ENCODE measurements around the gene GPR63.

GPR63 gene

DNA sequence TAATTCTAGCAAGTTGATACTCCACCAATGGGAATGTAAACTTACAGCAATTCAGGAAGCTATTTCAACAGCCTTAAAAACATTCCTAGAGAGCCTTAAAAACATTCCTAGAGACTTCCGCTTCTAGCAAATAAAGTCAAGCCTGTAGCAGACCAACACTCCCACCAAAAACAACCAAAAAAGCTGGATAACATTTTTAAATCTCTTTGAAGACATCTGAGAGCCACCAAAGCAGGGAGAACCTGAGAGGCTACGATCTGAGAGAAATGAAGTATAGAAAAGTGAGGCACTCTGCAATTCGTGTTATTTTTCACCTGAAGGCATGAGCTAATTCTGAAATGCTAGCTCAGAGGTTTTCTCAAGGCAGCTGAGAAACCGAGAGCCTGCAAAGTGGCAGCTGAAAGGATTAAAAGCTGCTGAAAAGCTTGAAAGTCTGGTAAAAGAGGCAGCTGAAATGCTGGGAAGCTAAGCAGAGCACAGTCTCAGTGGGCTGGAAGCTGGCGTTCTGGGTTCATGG is 20.9 kb downstream of the GPR63 start:
- Histone ChIP-seq H3K9ac (ENCODE audit: low read depth, low read length) (peak overlapping the region; percentile 28), H3K4me3 (ENCODE audit: low read length) (peak overlapping the region; percentile 11)

DNA sequence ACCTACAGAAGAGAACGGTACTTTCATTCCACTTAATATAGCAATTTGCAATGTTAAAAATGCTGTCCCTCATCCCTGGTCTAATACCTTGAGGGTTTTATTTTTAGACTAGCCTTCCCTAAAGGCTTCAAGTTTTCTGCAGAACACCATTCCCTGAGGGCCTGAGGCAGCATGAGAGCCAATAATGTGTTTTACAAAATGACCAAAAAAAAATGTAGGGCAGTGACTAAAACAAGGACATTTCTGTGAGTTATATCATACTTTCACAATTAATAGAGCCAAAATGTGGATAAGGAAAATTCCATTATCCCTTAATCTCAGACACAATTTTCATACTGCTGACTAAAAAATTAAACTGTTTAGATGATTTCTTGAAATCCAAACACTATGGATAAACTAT is 22.7 kb downstream of the GPR63 start:
- H3K9ac ChIP-seq (ENCODE audit: low read depth, low read length), result no peak overlapping the region
- WGBS, result 100% methylated on average over 1 of the region's 1 CpG
- H3K27me3 ChIP-seq (ENCODE audit: insufficient read depth, low read length), result no peaks in the 10 kb centered on the region

More for the DNA sequence above, 20.9 kb downstream of the GPR63 start:
- H3K4me1 ChIP-seq (ENCODE audit: insufficient read depth, low read length), result peaks cover 34% of the 10 kb centered on the region
- H3K27me3 ChIP-seq (ENCODE audit: insufficient read depth, low read length), result no peaks in the 10 kb centered on the region
- H3K9me3 ChIP-seq (ENCODE audit: insufficient read depth, low read depth, low read length), result no peaks in the 10 kb centered on the region
- no peaks in the 10 kb centered on the region for H3K36me3 ChIP-seq (ENCODE audit: insufficient read depth, low read length)
- peak overlapping the region; percentile 83 for H3K27ac ChIP-seq (ENCODE audit: low read depth, low read length)
- 45% methylated on average over 5 of the region's 5 CpGs for WGBS

DNA sequence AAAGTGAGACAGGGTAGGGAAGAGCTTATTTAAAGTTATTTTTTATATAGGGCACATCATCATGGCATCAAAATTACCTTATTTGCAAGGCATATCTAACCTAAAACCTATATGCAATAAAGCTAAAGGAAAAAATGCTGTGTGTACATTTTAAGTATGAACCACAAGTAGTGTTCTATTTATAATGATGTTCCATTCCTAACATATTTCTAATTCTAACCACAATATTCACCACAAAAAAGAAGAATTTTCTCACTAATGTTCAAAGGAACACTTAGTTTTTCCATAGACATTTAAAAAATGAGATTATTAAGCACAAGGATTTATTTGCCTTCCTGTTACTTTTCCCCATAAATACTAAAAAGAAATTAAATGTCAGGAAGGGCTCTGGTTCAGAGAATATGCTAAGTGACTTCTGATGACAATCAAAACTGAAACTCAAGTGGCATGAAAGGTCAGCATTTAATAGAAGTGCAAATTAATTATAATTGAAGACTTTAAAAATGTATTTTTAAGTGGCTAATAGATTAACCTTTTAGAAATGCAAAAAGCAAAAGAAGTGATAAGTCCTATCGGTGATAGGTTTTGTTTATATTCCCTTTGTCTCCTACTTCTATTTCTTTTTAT is 25.1 kb downstream of the GPR63 start:
- Histone ChIP-seq H3K27ac (ENCODE audit: low read depth, low read length) (no peak overlapping the region), H3K27me3 (ENCODE audit: insufficient read depth, low read length) (no peaks in the 10 kb centered on the region), H3K36me3 (ENCODE audit: insufficient read depth, low read length) (no peaks in the 10 kb centered on the region), H3K4me1 (ENCODE audit: insufficient read depth, low read length) (peaks cover 29% of the 10 kb centered on the region), H3K9me3 (ENCODE audit: insufficient read depth, low read depth, low read length) (no peaks in the 10 kb centered on the region), H3K9ac (ENCODE audit: low read depth, low read length) (no peak overlapping the region), H3K4me3 (ENCODE audit: low read length) (no peak overlapping the region)
- WGBS, result no CpG with 5 or more reads among the region's 1 CpG

More for the DNA sequence above, 22.7 kb downstream of the GPR63 start:
- Histone ChIP-seq H3K4me3 (ENCODE audit: low read length) (no peak overlapping the region), H3K9me3 (ENCODE audit: insufficient read depth, low read depth, low read length) (no peaks in the 10 kb centered on the region), H3K36me3 (ENCODE audit: insufficient read depth, low read length) (no peaks in the 10 kb centered on the region), H3K27ac (ENCODE audit: low read depth, low read length) (no peak overlapping the region; the same call in 1 of the 2 replicates), H3K4me1 (ENCODE audit: insufficient read depth, low read length) (peaks cover 34% of the 10 kb centered on the region)

DNA sequence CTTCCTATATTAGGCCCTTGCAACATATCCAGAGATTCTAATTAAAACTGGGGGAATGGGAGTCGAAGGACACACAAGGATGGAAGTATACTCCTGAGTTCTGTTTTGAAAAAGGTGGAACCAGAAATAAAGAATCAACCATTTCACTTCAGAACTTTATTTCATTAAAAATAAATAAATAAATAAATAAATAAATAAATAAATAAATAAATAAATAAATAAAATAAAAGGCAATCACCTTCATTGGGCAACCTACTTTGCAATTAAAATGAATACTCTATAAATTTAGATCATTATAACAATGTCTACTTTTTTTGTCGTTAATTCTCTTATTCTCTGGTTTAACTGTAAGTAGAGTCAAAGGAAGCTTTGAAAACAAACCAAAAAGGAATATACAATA is 25.6 kb downstream of the GPR63 start:
- no CpG with 5 or more reads among the region's 2 CpGs for WGBS
- Histone ChIP-seq H3K9me3 (ENCODE audit: insufficient read depth, low read depth, low read length) (no peaks in the 10 kb centered on the region), H3K4me1 (ENCODE audit: insufficient read depth, low read length) (peaks cover 24% of the 10 kb centered on the region), H3K27me3 (ENCODE audit: insufficient read depth, low read length) (no peaks in the 10 kb centered on the region), H3K27ac (ENCODE audit: low read depth, low read length) (no peak overlapping the region), H3K4me3 (ENCODE audit: low read length) (no peak overlapping the region), H3K9ac (ENCODE audit: low read depth, low read length) (no peak overlapping the region), H3K36me3 (ENCODE audit: insufficient read depth, low read length) (no peaks in the 10 kb centered on the region)

DNA sequence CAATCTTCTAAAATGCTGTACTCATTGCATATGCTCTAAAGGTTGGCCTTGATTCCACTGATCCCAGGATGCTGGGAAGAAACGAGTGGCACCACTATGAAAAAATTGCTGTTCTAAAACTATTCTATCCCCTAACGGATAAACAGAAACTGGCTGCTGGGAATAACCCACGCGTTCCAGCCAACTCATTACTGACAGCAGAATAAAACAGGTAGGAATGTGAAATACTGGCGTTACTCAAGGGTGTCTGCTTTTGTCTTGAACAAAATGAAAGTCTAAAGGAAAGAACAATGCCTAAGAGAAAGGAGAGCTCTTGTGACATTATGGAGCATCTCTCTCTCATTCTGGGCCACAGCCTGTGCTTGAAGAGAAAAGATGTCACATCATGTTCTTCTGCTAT is 26.1 kb downstream of the GPR63 start:
- H3K36me3 ChIP-seq (ENCODE audit: insufficient read depth, low read length), result no peaks in the 10 kb centered on the region
- no peak overlapping the region for H3K27ac ChIP-seq (ENCODE audit: low read depth, low read length)
- no peak overlapping the region for H3K9ac ChIP-seq (ENCODE audit: low read depth, low read length)
- H3K9me3 ChIP-seq (ENCODE audit: insufficient read depth, low read depth, low read length), result no peaks in the 10 kb centered on the region
- WGBS, result 92% methylated on average over 5 of the region's 5 CpGs
- peaks cover 19% of the 10 kb centered on the region for H3K4me1 ChIP-seq (ENCODE audit: insufficient read depth, low read length)
- no peak overlapping the region for H3K4me3 ChIP-seq (ENCODE audit: low read length)
- no peaks in the 10 kb centered on the region for H3K27me3 ChIP-seq (ENCODE audit: insufficient read depth, low read length)

DNA sequence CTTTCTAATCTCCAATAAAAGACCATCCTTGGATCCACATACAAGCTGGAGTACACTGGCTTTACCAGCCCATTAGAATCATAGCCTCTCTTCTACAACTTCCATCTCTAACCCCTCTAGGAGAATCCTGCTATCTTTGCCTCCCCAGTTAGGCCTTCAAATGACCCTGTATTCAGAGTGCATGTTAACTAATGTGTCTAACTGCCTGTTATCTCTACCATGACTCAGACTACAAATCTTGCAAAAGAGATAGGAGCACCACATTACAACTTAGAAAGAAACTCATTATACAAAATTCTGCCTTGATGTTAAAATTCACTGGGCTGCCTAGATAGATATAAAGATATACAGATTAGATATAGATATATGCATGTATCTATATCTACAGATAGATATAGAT is 28.2 kb downstream of the GPR63 start:
- H3K4me3 ChIP-seq (ENCODE audit: low read length), result no peak overlapping the region
- no peaks in the 10 kb centered on the region for H3K36me3 ChIP-seq (ENCODE audit: insufficient read depth, low read length)
- no peak overlapping the region for H3K9ac ChIP-seq (ENCODE audit: low read depth, low read length)
- H3K27me3 ChIP-seq (ENCODE audit: insufficient read depth, low read length), result no peaks in the 10 kb centered on the region
- H3K27ac ChIP-seq (ENCODE audit: low read depth, low read length), result no peak overlapping the region
- no peaks in the 10 kb centered on the region for H3K9me3 ChIP-seq (ENCODE audit: insufficient read depth, low read depth, low read length)
- H3K4me1 ChIP-seq (ENCODE audit: insufficient read depth, low read length), result 0 out of 2 replicates have a peak, but pooled peaks cover 5% of the 10 kb centered on the region

DNA sequence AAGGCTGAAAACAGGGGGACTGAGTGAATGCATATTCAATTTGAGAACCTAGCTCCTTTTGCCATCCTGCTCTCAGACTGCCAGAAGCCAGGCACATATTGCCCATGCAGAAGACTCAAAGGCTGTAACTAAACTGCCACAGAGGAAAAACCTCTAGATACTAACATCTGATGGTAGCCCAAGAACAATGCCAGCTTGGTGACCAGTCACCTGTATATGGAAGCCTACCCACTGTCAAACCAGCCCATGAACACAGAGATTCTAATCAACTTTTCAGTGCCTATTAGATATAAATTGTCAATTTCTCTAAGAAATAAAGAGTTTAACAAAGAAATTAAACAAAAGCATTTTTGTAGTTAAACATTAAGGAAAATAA is 34.2 kb downstream of the GPR63 start:
- Histone ChIP-seq H3K36me3 (ENCODE audit: insufficient read depth, low read length) (peaks cover 17% of the 10 kb centered on the region), H3K27me3 (ENCODE audit: insufficient read depth, low read length) (no peaks in the 10 kb centered on the region), H3K4me3 (ENCODE audit: low read length) (no peak overlapping the region), H3K9ac (ENCODE audit: low read depth, low read length) (no peak overlapping the region), H3K9me3 (ENCODE audit: insufficient read depth, low read depth, low read length) (no peaks in the 10 kb centered on the region), H3K4me1 (ENCODE audit: insufficient read depth, low read length) (no peaks in the 10 kb centered on the region), H3K27ac (ENCODE audit: low read depth, low read length) (no peak overlapping the region)

DNA sequence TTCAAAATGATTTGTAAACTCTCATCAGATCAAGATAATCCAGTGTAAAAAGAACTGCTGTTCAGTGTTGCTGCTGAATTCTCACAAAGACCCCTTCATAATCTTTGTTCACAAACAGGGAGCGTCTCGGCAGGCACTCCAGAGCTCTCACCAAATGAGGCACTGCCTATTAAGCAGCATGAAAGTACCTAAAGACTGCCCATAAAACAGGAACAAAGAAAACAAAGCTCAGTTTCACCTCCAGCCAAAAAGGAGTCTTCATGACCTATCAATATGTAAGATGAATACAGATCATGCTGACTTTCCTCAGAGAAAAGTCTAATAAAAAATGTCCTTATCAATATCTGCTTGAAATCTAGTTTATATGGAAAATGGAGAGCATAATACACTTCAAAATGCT is 41.8 kb downstream of the GPR63 start:
- 93% methylated on average over 2 of the region's 2 CpGs for WGBS
- H3K9ac ChIP-seq (ENCODE audit: low read depth, low read length), result no peak overlapping the region
- no peak overlapping the region for H3K27ac ChIP-seq (ENCODE audit: low read depth, low read length)
- no peak overlapping the region for H3K4me3 ChIP-seq (ENCODE audit: low read length)
- H3K36me3 ChIP-seq (ENCODE audit: insufficient read depth, low read length), result peaks cover 28% of the 10 kb centered on the region
- H3K9me3 ChIP-seq (ENCODE audit: insufficient read depth, low read depth, low read length), result no peaks in the 10 kb centered on the region
- H3K4me1 ChIP-seq (ENCODE audit: insufficient read depth, low read length), result no peaks in the 10 kb centered on the region; the same call in 1 of the 2 replicates
- H3K27me3 ChIP-seq (ENCODE audit: insufficient read depth, low read length), result no peaks in the 10 kb centered on the region

DNA sequence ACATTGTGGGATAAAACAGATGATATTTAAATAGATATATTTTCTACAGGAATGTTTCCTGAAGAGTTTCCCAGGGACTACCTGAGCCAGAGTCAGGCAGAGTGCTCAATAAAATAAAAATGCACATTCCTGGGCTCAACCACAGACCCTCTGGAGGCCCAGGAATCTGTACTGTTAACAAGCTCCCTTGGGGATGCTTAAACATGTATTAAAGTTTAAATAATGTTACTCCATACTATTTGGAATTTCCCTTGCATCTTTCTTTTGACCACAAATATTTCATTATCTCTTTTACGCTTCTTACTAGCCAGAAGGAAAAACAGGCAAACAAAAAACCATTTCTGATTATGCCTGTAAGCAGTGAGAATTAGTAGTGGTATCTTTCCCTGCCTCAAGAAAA is 42.3 kb downstream of the GPR63 start:
- H3K4me1 ChIP-seq (ENCODE audit: insufficient read depth, low read length), result no peaks in the 10 kb centered on the region; the same call in 1 of the 2 replicates
- no peak overlapping the region for H3K27ac ChIP-seq (ENCODE audit: low read depth, low read length)
- WGBS, result 100% methylated on average over 1 of the region's 1 CpG
- H3K27me3 ChIP-seq (ENCODE audit: insufficient read depth, low read length), result no peaks in the 10 kb centered on the region
- H3K9ac ChIP-seq (ENCODE audit: low read depth, low read length), result no peak overlapping the region
- H3K36me3 ChIP-seq (ENCODE audit: insufficient read depth, low read length), result peaks cover 28% of the 10 kb centered on the region
- H3K4me3 ChIP-seq (ENCODE audit: low read length), result no peak overlapping the region
- no peaks in the 10 kb centered on the region for H3K9me3 ChIP-seq (ENCODE audit: insufficient read depth, low read depth, low read length)

DNA sequence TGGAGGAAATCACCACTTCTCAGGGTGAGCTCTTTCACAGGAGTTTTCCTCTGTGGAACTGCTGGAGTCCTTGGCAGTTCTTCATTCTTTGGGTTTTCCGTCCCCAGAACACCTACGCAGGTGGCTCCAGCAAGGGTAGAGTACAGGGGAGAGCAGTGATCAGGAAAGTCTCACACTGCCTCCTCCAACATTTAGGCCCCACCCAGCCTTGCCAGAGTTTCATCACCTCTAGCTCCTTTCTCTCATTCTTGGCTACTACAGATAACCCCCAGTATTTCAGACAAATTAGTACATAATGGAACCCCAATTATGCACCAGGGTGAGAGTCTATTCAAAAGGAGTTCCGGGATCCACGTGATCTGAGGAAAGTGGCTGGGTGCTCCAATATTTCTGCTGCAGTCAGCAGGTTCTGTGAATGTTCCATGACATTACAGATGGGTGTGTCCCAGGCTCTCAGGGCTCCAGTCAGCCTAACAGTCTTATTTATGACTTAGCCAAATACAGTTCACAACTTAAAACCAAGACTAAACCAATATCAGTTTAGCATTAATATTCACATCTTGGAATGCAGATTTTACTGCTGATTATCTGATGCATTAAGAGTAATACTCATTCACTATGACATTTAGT is 44.6 kb downstream of the GPR63 start:
- 96% methylated on average over 4 of the region's 4 CpGs for WGBS
- Histone ChIP-seq H3K36me3 (ENCODE audit: insufficient read depth, low read length) (peaks cover 9% of the 10 kb centered on the region), H3K4me3 (ENCODE audit: low read length) (no peak overlapping the region), H3K9ac (ENCODE audit: low read depth, low read length) (no peak overlapping the region), H3K27me3 (ENCODE audit: insufficient read depth, low read length) (no peaks in the 10 kb centered on the region), H3K4me1 (ENCODE audit: insufficient read depth, low read length) (peaks cover 9% of the 10 kb centered on the region), H3K9me3 (ENCODE audit: insufficient read depth, low read depth, low read length) (no peaks in the 10 kb centered on the region), H3K27ac (ENCODE audit: low read depth, low read length) (no peak overlapping the region)

DNA sequence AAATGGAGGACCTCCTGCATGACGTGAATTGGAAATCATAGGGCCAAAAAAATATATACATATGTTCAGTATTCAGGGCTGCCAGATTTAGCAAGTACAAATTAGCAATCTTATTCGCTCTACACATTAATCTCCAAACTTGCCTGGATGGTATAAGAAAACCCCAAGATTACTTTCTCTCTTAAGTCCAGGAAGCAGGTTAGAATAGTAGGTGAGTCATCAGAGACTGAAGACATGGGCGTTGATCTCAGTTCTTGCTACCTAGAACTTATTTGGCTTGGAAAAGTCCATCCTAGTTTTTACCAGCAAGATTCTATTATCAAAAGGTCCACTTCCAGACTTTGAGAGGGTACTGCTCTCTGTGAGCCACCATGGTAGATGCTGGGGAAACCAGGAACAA is 47.4 kb downstream of the GPR63 start:
- Histone ChIP-seq H3K9ac (ENCODE audit: low read depth, low read length) (no peak overlapping the region), H3K9me3 (ENCODE audit: insufficient read depth, low read depth, low read length) (no peaks in the 10 kb centered on the region), H3K4me1 (ENCODE audit: insufficient read depth, low read length) (peaks cover 9% of the 10 kb centered on the region), H3K27me3 (ENCODE audit: insufficient read depth, low read length) (no peaks in the 10 kb centered on the region), H3K36me3 (ENCODE audit: insufficient read depth, low read length) (no peaks in the 10 kb centered on the region), H3K27ac (ENCODE audit: low read depth, low read length) (no peak overlapping the region), H3K4me3 (ENCODE audit: low read length) (no peak overlapping the region)
- WGBS, result 100% methylated on average over 2 of the region's 3 CpGs
